HG02938 (cell line): ENCODE results near the gene TRIP10.
"Not testable (repeated sequence)": the region's sequence is repeated elsewhere in the genome, so short reads cannot be mapped to it uniquely, and the experiment has no call there.

Experiments used
- ATAC-seq: cut with Tn5 transposase; IDR thresholded peaks from one replicate; pipeline ENCODE4 v1.9.1; 2021; ENCODE audit warnings: mild to moderate bottlenecking, moderate library complexity; ENCODE audit not compliant: unreplicated experiment

TRIP10 gene

DNA sequence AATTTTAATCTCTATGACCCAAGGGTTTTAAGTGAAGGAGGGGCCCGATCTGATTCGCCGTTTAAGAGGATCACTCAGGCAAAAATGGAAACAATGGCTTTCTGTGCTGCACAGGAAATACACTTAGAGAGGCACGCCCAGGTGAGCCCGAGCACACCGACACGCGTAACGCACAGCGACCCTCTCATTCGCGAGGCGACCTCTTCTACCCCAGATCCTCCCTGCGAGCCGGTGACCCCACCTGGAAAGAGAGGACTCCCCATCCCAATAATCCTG is 27.5 kb downstream of the TRIP10 start:
- peak; percentile 14 for ATAC-seq

DNA sequence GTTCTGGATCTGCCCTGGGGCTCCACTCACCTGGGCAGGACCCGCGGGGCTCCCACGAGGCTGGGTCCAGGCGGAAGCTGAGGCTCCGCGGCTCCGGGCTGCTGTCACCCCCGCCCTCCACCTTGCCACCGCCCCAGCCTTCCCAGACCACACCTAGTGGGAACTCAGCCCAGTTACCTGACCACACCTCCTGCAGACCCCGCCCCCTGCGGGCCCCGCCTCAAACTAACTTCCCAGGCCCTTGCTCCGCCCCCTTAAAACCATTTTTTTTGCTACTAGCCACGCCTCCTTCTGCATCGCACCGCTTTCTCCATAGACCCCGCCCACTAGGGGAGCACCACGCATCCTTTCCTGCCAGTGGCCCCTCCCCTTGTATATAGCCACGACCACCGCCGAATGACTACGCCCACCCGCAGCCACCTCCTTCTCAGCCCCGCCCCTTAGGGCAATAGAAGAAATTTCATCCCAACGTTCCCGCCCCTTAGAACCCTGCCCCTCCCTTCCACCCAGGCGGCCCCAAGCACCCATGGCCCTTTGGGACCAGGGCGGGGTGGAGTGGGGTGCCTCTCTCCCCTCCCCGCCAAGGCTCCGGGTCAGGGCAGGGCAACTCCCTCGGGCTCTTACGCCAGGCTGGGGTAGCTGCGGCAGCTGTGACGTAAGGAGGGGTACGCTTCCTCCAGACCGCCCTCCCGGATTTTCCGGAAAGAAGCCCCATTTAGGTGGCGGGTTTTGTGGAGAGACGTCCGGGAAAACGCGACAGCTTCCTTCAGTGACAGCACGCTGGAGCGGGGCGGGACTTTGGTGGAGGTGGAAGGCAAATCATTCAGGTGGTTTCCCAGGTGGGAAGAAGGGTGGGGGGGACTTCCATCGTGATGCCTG is 28.1 kb downstream of the TRIP10 start, which contains the start of gene SH2D3A:
TSS of gene SH2D3A (minus strand) at position 79 of the 879 bp plus-strand sequence. CDS start 3,687 bp downstream, outside the sequence.
- peak; percentile 57 for ATAC-seq

- ATAC-seq, result no peak
Observed at GRCh38 chr19:6768236-6768785, 28.8 kb downstream of the TRIP10 start.

DNA sequence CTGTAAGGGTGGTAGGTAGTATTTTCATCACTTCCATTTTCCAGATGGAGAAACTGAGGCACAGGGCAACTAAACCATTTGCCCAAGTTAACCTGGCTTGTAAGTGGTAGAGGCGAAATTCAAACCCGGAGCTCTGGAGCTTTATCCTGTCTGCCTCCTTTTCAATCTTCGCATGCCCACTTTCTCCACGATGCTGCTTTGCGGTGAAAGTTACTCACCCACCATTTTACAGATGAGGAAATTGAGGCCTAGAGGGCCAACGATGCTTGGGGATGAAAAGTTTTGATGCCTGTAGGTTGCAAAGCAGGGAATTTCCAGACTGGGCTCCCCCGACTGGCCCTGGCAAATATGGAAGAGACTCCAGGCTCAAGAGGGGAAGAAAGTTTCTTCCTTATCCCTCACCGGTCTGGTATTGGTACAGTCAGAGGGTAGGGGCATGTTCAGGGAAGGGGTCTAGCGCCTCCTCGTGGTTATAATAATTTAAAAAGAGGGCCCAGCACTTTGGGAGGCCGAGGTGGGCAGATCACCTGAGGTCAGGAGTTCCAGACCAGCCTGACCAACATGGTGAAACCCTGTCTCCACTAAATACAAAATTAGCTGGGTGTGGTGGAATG is 29.6 kb downstream of the TRIP10 start:
- ATAC-seq, result no peak

DNA sequence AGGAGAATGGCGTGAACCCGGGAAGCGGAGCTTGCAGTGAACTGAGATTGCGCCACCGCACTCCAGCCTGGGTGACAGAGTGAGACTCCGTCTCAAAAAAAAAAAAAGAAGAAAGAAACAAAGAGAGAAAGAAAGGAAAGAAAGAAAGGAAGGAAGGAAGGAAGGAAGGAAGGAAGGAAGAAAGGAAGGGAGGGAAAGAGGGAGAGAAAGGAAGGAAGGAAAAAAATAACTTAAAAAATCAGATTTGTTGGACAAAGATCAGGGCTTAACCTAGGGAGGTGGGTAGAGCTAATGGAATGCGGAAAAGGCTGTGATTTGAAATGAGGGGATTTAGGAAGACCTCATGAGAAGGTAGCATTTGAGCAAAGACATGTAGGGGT is 32.2 kb downstream of the TRIP10 start:
- not testable (repeated sequence) for ATAC-seq

- ATAC-seq, result no peak
Observed at GRCh38 chr19:6772028-6772865, 32.8 kb downstream of the TRIP10 start, which contains the start of gene VAV1. Gene VAV1 (plus strand): TSS chr19:6772708. CDS start chr19:6772808, 100 bp downstream.

DNA sequence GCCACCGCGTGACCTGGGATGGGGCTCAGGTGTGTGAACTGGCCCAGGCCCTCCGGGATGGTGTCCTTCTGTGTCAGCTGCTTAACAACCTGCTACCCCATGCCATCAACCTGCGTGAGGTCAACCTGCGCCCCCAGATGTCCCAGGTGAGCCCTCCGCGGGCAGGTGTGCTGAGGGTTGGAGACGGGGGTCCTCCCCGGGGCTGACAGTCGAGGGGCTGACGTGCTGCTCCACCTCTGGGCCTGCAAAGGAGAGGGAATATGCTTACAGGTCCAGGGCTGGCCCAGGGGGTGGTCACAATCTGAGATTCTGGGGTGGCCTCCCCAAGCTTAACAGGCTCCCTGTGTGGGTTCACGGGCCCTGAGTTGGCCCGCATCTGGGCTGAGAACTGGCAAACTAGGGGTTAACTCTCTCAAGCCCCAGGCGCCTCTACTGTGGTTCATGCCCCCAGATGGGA is 33.4 kb downstream of the TRIP10 start:
- ATAC-seq, result no peak

DNA sequence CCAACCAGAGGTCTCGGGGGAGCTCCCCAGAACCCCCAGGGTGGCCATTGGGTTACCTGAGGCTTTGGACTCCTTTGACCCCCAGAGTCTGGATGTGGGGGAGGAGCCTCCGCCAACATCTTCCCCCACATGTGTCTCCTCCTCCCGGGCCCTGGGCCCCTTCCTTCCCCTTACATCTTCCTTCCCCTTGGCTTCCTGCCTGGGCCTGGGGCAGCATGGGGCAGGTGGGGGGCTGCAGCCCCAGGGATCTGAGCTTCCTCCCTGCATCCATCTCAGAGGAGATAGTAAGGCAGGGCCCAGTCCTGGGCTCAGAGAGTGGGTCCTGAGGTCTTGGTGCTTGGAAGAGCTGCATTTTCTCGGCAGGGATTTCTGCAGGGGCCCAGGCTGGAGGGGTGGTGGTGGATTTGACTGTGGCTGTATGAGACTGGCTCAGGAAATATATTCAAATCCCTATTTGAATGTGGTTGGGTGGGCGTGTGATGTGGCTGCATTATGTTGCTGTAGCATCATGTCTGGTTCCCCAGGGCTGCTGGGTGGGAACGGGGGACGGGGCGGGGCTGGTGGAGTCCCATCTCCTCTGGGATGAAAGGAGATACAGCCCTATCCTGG is 33.9 kb downstream of the TRIP10 start:
- ATAC-seq, result no peak

- ATAC-seq, result no peak
Observed at GRCh38 chr19:6774821-6775707, 35.6 kb downstream of the TRIP10 start.

- not testable (repeated sequence) for ATAC-seq
Observed at GRCh38 chr19:6776045-6776444, 36.6 kb downstream of the TRIP10 start.

GRCh38 chr19:6776999-6777398 is 37.5 kb downstream of the TRIP10 start:
- ATAC-seq, result no peak

- ATAC-seq, result no peak
Observed at GRCh38 chr19:6777434-6777833, 38.0 kb downstream of the TRIP10 start.

DNA sequence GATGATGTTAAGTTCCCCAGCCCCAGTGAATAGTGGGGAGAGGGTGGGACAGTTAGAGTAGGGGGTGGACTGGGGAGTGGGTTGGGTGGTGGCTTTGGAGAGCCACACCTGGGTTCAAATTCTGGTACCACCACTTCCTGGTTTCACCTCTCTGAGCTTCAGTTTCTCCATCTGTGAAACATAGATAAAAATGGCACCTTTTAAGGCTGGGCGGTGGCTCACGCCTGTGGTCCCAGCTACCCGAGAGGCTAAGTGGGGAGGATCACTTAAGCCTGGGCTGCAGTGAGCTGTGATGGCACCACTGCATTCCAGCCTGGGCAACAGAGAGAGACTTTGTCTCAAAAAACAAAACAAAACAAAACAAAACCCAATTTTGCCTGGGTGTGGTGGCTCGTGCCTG is 38.9 kb downstream of the TRIP10 start:
- no peak for ATAC-seq

- no peak for ATAC-seq
Observed at GRCh38 chr19:6779206-6779605, 39.7 kb downstream of the TRIP10 start.

DNA sequence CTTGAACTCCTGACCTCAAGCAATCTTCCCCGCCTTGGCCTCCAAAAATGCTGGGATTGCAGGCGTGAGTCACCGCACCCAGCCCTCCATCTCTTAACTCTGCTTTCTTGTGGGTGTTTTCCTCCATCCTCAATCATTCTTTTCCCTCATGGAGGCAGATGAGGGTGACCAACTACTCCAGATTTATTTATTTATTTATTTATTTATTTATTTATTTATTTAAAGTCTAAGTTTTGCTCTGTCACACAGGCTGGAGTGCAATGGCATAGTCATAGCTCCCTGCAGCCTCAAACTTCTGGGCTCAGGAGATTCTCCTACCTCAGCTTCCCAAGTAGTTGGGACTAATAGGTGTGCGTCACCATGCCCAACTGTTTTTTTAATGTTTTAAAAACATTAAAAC is 47.9 kb downstream of the TRIP10 start:
- ATAC-seq, result no peak

- no peak for ATAC-seq
Observed at GRCh38 chr19:6788896-6789295, 49.4 kb downstream of the TRIP10 start.

DNA sequence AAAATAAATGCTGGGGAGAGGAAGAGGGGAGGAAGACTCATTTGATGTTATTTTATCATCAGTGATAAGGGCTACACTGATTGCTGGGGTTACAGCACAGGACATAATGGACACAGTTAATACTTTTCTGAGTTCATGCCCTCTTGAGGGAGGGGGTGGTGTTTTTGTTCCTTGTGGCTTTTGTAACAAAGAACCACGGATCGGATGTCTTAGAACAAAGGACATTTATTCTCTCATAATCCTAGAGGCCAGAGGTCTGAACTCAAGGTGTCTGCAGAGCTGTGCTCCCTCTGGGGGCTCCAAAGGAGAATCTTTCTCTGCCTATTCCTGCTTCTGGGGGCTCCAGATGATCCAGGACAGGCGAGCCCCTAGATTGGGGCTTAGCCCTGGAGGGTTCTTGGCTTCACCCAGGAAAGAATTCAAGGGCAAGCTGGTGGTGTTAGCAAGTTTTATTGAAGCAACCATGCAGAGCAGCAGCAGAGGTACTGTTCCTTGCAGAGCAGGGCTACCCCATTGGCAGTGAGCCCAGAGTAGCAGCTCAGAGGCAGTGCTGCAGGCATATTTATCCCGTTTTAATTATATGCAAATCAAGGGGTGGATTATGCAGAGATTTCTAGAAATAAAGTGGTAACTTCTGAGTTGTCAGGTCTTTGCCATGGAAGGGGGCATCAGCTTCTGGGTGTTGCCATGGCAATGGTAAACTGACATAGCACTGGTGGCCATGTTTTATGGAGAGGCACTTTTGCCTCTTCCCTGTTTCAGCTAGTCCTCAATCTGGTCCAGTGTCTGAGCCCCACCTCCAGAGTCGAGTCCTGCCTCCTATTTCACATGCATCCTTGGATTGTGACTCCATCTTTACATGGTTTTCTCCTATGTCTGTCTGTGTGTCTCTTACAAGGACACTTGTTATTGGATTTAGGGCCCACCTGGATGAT is 51.0 kb downstream of the TRIP10 start:
- ATAC-seq, result no peak

DNA sequence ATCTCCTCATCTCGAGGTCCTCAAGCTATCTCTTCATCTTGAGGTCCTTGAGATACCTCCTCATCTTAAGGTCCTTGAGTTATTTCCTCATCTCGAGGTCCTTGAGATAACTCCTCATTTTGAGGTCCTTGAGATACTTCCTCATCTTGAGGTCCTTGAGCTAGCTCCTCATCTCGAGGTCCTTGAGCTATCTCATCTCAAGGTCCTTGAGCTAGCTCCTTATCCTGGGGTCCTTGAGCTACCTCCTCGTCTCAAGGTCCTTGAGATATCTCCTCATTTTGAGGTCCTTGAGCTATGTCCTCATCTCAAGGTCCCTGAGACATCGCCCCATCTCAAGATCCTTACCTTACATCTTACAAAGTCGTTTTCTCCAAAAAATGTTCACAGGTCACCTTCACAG is 51.8 kb downstream of the TRIP10 start:
- no peak for ATAC-seq

DNA sequence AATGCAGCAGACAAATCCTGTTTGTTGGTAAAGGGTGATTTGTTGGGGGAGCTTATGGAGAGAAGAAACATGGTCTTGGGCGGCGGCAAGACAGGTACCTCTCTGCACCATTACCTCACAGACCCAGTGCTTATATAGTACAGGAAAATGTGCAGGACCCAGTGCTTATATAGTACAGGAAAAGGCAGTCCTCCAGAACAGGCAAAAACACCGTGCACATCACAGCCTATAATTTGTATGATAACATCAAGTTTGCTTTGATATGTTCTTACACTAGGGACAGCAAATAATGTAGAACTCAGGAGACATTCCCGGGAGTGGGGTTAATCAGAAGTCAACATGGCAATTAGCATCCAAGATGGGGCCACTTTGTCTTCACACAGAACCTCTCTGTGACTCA is 53.9 kb downstream of the TRIP10 start:
- no peak for ATAC-seq
